ENCODE measurements around the gene BARX1.

The BARX1 gene

DNA sequence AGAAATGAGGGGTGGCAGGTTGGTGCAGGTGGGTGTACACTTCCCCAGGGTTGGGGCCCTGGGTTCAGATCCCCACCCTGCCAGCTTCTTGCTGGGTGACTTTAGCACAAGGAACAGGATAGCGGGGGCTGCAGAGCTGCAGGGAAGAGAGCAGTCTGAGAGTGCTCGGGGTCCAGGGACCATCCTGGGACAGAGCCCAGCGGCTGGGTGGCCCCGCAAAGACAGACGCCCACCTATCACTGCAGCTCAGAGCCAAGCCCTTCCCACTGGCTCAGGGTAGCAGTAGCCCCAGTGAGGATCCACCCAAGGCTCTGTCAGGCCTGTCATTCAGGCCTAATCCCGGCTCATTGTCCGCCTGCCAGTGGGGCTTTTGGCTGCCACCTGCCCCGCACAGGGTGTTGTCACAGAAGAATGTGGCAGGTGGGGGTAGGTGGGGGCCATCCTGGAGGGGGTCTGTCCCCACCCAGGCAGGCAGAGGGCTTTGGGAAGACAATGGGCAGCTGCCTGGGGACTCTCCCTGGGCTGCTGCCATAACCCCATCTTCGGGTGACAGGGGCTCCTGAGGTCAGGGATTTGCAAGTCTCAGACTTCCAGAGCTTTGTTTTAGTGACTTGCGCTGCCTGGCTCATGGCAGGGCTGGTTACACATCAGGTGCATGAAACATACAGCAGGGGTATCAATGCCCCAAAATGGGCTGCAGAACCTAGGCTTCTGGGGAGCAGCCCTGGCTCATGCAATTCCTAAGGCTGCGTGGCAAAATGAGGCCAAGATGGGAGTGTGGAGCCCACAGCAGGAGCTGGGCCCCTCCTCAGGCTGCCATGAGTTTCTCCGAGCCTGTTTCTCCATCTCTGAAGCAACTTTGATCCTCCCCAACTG, 52.1 kb downstream of the BARX1 start:
- in situ Hi-C loops (cut with MboI; ENCODE audit: low sequenced_read_pairs), result no loop called here

DNA sequence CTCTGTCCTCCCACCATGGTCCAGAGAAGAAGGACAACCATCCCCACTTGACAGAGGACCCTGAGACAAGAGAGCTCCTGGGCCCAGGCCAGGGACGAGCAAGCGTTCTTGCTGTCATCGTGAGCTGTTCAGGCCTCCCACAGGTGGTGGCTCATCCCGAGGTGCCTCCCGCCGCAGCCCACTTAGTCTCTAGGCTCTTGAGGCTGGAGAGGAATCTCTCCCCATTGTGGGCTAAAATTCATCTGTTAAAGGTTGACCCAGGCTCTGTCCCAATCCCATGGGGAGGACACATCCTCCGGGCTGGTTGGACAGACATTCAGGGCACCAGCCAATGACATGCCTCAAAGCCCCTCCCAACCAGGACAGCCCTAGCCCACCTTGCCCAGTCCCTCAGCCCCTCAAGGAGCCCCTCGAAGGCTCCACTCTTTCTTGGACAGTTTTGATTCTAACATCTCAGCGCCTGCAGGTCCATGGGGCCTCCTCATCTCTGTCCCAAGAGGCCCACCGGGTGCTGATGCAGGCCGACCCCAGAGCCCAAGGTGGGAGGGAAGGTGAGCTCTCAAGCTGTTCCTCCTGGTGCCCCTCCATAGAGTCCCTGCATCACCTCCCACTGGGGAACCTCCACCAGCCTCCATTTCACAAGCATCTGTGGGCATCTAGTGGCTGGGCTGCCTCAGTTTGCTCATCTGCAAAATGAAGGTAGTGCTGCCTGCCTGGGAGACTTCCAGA, 52.9 kb downstream of the BARX1 start:
- in situ Hi-C loops (cut with MboI; ENCODE audit: low sequenced_read_pairs), result no loop called here
